NCI-H2196 treated with DMSO at 0.1 percent for 48 hours (cell line): ENCODE data around the gene CPLX3.
A peak's percentile ranks its signal among the peaks of the same experiment; 100 is the strongest.

Source experiments
- DNase-seq: peaks from one replicate; lab custom pipeline; 2025; ENCODE audit not compliant: unreplicated experiment; lab: John Stamatoyannopoulos, UW

CPLX3 gene

GRCh38 chr15:74869726-74870407 is 43.4 kb downstream of the CPLX3 start:
- no peak for DNase-seq

GRCh38 chr15:74870436-74871215 is 44.2 kb downstream of the CPLX3 start:
- no peak for DNase-seq

GRCh38 chr15:74872702-74873035 is 46.2 kb downstream of the CPLX3 start:
- DNase-seq, result no peak

- peak; percentile 57 for DNase-seq
Measured at GRCh38 chr15:74873036-74873755, 46.8 kb downstream of the CPLX3 start, which contains the start of gene SCAMP2. Gene SCAMP2 (minus strand): TSS chr15:74873365. CDS start chr15:74873255, 110 bp downstream.

GRCh38 chr15:74873756-74874424 is 47.5 kb downstream of the CPLX3 start:
- no peak for DNase-seq

- DNase-seq, result no peak
Measured at GRCh38 chr15:74878273-74878672, 51.8 kb downstream of the CPLX3 start.
